GM19099 (cell line): ENCODE measurements around the gene ADAMTSL2.

ENCODE experiments used
- POLR2A ChIP-seq: IDR thresholded peaks from 3 replicates; pipeline ENCODE4 v1.6.1; 2011; ENCODE audit warnings: low read depth; ENCODE audit not compliant: insufficient read length; ENCODE audit errors: extremely low read depth

ADAMTSL2 gene

DNA sequence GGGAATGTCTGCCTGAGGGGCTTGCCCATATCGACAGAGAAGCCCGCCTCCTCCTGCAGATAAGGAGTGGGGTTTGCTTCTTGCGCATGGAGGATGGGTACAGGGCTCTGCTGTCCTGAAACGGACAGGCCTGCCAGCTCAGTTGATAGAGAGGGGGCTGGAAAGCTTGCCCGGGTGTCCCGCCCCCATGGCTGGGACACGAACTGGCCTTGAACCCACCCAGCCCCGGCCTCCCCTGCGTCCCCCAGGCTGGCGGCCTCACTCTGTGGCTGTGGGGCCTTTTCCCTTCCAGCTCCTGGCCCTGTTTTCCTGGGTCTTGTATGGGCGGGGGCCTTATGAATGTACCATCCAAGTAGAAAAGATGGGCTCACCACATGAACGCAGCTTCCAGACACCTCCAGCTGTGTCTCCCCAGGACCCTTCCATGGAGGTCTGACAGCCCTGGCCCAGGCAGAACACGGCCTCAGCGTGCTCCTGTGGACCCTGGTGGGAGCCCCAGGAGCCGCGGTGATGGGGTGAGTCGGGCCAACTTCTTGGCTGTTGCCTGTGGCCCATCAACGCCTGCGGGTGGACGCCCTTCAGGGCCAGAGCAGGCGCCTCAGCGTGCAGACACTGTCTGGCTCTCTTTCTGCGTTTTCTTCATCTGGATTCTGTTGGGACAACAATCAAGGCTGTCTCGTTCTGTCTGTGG is 39.7 kb upstream of the ADAMTSL2 start:
- TF ChIP-seq POLR2A = no peak

DNA sequence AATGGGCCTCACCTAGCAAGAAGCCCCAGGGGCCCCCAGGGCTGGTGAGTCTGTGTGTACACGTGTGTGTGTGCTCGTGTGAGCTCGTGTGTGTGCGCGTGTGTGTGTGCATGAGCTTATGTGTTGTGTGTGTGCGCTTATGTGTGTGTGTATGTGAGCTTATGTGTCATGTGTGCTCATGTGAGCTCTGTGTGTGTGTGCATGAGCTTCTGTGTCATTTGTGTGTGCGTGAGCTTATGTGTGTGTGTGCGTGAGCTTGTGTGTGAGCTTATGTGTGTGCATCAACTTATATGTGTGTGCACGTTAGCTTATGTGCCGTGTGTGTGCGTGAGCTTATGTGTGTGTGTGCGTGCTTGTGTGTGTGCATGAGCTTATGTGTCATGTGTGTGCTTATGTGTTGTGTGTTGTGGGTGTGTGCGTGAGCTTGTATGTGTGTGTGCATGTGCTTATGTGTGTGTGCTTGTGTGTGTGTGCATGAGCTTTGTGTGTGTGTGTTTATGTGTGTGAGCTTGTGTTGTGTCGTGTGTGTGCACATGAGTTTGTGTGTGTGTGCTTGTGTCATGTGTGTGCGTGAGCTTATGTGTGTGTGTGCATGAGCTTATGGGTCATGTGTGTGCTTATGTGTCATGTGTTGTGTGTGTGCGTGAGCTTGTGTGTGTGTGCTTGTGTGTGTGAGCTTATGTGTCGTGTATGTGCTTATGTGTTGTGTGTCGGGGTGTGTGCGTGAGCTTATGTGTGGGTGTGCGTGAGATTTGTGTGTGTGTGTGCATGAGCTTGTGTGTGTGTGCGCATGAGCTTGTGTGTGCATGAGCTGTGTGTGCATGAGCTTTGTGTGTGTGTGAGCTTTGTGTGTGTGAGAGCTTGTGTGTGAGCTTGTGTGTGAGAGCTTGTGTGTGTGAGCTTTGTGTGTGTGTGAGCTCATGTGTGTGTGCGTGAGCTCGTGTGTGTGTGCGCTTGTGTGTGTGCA is 38.9 kb upstream of the ADAMTSL2 start:
- no peak for TF ChIP-seq POLR2A

DNA sequence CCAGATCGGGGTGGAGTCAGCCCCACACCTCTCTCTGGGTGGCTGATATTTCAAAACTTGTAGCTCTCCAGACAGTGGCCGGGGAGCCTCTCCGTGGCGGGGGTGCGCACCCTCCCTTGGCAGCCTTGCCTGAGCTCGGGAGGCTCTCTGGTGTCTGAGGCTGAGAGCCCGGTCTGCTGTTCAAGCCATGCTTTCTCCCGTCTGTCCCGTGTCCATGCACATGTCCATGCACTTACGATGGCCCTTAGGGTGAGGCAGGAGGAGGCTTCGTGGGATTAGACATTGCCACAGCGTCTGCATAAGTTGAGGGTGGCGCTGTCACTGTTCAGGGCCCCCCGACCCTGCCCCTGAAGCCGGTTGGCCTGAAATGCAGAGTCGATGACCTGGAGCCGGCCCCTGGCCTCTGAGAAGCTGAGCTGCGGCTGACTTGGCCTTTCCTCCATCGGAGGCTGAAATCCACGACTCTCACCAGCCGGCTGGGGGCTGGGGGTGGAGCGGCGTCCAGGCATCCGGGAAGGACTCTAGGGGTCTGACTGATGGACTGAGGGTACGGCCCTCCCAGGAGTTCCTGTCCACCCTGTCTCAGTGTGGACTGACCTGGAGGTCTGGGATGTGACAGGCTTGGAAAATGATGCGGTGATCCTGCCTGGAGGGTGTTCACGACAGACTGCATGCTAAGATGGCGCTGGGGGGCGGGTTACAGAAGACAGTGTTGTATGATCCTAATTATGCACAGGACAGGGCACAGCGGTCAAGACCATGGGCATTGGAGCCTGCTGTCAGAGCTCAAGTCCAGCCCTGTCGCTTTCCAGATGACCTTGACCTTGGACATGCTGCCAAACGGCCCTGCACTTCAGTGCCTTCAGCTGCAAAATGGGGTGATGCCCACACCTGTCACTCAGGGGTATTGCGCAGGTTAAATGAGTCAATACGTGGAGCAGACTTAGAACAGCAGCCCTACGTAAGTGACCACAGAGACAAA is 37.4 kb upstream of the ADAMTSL2 start:
- no peak for TF ChIP-seq POLR2A

DNA sequence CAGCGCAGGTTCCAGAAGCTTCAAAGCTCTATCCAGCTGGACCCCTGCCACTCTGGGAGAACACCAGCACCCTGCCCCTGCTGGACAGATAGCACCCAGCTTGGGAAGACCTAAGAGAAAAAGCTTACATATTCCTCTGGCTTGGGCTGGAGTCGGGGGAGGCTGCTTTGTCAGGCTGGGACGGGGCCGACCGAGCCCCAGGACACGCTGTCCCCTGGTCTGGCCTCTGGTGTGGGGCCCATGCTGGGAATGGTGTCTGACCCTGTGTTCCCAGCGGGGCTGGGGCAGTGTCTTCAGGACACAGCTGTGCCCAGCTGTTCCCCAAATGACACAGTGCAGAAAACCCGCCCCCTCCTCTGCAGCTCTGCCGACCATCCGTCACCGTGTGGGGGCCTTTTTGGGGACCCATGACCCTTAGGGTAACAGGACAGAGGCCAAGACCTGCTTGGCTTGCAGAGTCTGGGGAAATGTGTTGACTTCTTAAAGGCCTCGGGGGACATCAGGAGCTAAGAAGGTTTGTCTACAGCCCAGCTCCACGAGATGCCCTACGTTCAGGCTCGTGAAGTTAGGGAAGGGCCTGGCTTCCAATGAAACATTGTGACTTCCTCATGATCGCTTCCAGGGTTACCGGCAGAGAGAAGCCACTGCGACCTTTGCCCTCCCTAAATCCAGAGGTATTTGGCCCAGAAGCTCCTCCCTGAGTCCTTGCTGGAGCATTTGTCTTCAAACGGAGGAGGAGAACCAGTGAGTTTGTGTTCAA is 35.2 kb upstream of the ADAMTSL2 start:
- TF ChIP-seq POLR2A = no peak

DNA sequence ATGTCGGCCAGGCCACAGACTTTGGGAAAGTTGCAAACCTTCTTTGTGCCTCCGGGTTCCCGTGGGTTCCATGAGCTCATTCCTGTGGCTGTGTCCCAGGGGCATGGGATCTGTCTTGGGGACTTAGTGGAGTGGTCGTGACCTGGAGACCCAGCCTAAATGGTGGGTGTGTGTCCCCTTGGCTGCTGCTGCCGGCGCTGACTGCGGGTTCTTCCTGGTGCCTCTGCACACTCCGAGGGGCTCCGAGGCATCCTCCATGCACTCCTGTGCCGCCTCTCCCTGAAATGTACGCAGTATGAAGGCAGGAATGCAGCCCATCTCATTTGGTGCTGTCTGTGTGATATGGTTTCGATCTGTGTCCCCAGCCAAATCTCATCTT is 34.6 kb upstream of the ADAMTSL2 start:
- no peak for TF ChIP-seq POLR2A

DNA sequence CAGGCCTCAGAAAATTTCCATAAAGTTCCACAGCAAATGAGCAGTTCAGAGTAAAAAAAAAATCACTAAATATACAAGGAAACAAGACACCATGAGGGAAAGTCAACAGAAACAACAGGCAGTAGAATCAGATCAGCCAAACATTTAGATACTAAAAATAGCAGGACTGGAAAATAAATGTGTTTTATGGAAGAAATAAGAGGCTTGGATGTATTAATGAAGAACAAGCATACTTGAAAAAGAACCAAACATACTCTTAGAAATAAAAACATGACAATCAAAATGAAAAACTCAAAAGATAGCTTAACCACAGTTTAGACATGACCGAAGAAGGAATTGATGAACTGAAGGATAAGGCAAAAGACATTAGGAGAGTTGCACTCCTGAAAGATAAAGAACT is 32.4 kb upstream of the ADAMTSL2 start:
- TF ChIP-seq POLR2A = no peak

DNA sequence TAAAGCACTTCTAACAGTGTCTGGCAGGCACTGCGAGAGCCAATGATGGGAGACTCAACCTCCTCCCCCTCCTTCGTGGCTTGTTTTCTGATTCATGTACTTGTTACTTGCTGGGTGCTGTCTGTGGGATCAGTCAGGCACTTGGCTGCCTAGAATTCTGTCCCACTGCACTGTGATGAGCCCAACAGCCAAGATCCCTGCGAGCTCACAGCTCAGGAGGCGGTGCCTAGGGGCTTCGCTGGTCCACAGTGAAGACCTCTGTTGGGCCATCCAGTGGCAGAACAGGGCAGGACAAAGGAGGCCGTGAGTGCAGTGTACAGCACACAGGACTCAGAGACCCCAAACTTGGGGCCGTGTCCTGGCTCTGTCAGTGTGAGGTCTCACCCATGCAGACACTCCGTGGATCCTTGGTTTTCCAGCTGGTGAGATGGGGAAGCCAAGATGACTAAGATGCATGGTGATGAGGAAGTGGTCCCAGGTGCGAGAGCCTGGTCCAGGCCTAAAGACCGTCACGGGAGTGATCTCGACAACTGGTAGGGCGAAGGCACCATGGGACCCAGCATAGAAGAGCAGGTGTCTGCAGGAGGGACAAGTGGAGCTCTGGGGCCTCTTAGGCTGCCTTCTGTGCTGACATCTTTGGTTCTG is 29.2 kb upstream of the ADAMTSL2 start:
- TF ChIP-seq POLR2A = no peak

DNA sequence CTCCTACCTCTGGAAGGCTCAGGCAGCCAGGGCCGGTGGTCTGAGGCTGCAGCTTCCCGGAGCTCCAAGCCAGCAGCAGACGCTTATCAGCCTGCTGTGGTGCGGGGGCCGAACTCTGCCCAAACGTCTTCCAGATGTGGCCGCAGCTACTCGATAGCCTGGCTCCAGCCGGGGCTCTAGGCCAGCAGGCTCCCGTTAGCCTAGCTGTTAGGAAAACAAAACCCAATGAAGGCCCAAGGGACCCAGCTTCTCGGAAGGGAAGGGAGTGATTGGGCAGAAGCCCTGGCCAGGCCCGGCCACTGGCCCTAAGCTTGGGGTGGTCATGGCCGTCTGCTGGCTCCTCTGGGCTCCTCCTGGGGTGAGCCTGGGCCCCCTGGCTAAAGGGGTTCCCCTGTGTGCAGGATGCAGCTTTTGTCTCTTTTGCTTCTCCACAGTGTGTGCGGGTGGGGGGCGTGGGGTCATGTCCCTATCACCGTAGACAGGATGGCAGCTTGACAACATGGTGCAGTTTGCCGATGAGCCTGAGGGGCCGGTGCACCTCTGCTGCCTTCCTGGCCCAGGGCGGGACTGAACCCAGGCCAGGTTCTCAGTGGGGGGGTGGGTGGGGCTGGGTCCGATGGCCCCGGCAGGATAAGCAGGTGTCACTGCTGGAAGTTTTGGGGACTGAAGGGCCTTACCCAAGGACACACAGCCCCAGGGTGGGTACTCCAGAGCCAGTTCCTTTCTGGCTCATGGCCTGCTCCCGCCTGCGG is 28.4 kb upstream of the ADAMTSL2 start:
- TF ChIP-seq POLR2A = no peak

DNA sequence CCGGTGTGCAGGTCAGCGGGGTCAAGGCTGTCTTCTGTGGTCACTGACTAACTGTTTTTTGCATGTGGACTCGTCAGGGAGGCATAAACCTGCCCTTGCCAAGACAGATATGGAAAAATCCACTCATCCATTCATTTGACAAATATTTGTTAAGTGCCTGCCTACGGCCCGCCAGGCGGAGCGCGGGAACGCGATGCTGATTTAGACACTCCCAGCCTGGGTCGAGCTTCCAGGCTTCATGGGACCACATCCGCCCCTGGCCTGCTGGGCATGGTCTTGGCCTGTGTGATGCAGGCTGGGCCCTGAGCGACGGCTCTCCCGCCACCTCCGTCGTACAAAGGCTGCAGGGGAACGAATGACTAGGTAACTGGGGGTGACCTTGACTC is 27.9 kb upstream of the ADAMTSL2 start:
- no peak for TF ChIP-seq POLR2A

DNA sequence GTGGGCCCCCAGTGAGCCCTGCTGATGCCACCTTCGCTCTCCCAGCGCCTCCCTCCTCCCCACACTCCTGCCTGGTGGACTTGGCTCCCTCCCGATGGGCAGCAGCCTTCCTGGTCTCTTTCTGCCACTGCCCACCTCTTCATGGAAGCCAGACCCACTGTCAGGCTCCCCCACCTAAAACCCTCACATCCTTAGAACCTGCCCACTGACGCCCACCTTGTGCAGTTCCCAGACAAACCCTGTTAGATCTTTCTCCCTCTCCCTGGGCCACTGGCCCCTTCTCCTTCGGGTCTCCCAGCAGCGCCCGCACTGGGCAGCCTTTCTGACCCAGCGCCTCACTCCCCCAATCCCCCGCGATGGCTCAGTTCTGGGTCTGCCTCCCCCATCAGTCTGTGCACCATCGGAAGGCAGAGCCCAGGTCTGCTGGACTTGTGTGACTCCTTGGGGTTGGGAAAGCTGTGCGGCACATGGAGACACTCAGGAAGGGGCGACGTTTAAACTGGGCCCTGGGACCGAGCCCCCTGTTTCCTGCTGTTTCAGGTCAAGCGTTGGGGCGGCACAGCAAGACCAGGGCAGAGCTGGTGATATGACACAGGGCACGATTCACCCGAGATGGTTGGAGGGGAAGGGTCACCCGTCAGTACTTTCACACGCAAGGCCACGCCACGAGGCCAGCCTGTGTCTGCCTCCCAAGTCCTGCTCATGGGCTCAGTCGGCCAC is 27.1 kb upstream of the ADAMTSL2 start:
- no peak for TF ChIP-seq POLR2A

DNA sequence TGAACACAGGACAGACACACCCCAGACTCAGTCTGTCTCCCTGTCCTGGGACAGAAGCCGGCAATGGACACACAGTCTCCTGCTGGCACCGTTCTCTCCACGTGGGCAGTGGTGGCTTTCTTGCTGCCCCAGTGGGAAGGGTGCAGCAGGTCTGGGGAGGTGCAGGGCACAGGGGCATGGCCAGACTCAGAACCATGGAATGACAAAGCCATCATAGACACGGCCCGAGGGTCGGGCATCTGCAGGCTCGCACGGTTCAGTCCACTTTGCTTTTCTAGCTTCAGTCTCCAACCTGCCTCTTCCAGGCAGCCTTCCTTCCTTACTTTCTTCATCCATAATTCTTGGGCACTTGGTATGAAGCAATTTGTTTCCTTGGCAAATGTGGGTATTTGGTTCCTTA is 26.5 kb upstream of the ADAMTSL2 start:
- no peak for TF ChIP-seq POLR2A
